Measurements from ENCODE around the gene TRIM8. TPM values are rescaled to one million over a fixed set of nuclear protein-coding genes. Genes with fewer than 3 reads are reported as not detected.
A peak's percentile ranks its signal among the peaks of the same experiment; 100 is the strongest.

The TRIM8 gene
- total RNA-seq, 1 experiment from 2014 or later: 36.3 TPM

DNA sequence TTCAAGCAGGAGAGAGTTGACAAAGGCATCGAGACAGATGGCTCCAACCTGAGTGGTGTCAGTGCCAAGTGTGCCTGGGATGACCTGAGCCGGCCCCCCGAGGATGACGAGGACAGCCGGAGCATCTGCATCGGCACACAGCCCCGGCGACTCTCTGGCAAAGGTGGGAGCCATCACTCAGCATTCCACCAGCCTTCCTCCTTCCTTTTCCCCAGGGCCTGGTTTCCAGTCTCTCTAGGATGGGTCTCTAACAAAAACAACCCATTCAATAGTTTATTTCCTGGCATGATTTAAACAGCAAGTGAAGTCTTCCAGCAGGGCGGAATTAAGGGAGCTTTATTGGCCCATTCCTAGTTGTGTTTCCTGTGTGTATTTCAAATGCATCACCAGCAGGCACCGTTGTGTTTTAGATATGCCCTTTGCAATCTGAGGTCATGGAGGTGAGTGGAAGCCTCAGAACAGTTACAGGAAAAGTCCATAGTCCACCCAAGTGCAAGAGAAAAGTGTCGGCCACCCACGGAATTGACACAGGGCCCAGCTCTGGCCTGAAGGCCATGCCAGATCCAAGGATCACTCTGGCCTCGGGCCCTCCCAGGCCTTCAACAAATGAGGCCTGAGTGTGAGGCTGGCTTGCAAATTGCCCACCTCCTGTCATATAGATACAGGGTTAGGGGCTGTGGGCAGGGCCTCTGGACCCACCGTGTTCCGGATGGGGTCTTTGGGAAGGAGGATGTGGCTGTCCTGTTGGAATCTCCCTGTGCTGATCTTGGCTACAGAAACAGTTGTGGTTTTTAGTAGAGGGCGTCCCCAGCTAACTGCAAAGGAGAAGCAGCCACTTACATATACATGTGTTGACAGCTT is 46.9 kb upstream of the TRIM8 start:
- no peak overlapping the region for H3K27ac Mint-ChIP-seq
- POLR2A ChIA-PET: no interaction called here
- TF ChIP-seq GABPB1 (CRISPR knock-in tag; IDR thresholded peaks at IDR 0.05): peak; percentile 57
- TF ChIP-seq, protein P1, sequence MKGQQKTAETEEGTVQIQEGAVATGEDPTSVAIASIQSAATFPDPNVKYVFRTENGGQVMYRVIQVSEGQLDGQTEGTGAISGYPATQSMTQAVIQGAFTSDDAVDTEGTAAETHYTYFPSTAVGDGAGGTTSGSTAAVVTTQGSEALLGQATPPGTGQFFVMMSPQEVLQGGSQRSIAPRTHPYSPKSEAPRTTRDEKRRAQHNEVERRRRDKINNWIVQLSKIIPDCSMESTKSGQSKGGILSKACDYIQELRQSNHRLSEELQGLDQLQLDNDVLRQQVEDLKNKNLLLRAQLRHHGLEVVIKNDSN (CRISPR knock-in tag; IDR thresholded peaks at IDR 0.05): no peak
- H3K9me3 Mint-ChIP-seq: no peaks in the 10 kb centered on the region
- H3K27me3 Mint-ChIP-seq (ENCODE audit: low read depth): no peaks in the 10 kb centered on the region
- ATAC-seq (no peak), DNase-seq (ENCODE audit: low spot score) (no peak)
- H3K36me3 Mint-ChIP-seq: no peaks in the 10 kb centered on the region
- CTCF ChIA-PET: interaction anchor here (0.6 to 2.9 kb wide), 23 partner anchors 10 to 428 kb away, joined by 3 to 26 read pairs (median 4); partner anchors contain the start of genes ACTR1A and SUFU
- peaks cover 16% of the 10 kb centered on the region for H3K4me1 Mint-ChIP-seq
- H3K4me3 Mint-ChIP-seq: no peak overlapping the region

DNA sequence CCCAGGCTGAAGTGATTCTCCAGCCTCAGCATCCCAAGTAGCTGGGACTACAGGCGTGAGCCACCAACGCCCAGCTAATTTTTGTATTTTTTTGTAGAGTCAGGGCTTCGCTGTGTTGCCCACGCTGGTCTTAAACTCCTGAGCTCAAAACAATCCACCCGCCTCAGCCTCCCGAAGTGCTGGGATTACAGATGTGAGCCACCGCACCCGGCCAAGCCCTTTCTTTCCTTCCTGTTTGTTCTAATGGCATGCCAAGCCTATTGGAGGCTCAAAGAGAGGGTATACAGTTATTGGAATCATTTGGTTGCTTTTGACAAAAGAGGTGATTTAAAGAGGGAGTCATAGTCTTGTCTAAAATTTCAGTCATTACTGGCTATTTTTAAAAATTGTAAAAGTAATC is 46.0 kb upstream of the TRIM8 start:
- DNase-seq (ENCODE audit: low spot score): no peak
- Mint-ChIP-seq H3K4me1 (peaks cover 16% of the 10 kb centered on the region), H3K27ac (no peak overlapping the region), H3K4me3 (no peak overlapping the region), H3K36me3 (no peaks in the 10 kb centered on the region), H3K9me3 (no peaks in the 10 kb centered on the region), H3K27me3 (ENCODE audit: low read depth) (no peaks in the 10 kb centered on the region)
- ChIA-PET CTCF (interaction anchor here (2.1 kb wide), 1 partner anchor 14 kb away, joined by 6 read pairs; no protein-coding TSS in a partner anchor), POLR2A (no interaction called here)
- ATAC-seq: no peak
- TF ChIP-seq CBFB (CRISPR knock-in tag; IDR thresholded peaks at IDR 0.05; ENCODE audit: low read depth) (no peak), ZNF396 (CRISPR knock-in tag; IDR thresholded peaks at IDR 0.05; ENCODE audit: borderline replicate concordance) (no peak), NFYB (CRISPR knock-in tag; conservative IDR thresholded peaks at IDR 0.05; ENCODE audit: low read depth) (no peak), SP1 (CRISPR knock-in tag; conservative IDR thresholded peaks at IDR 0.05) (no peak), TEAD1 (CRISPR knock-in tag; IDR thresholded peaks at IDR 0.05) (no peak), TEAD4 (CRISPR knock-in tag; IDR thresholded peaks at IDR 0.05) (no peak), AFF4 (CRISPR knock-in tag; IDR thresholded peaks at IDR 0.05; ENCODE audit: borderline replicate concordance) (no peak), CDX4 (CRISPR knock-in tag; IDR thresholded peaks at IDR 0.05; ENCODE audit: borderline replicate concordance) (no peak), ZNF138 (CRISPR knock-in tag; conservative IDR thresholded peaks at IDR 0.05) (no peak)
- TF ChIP-seq, protein P2, sequence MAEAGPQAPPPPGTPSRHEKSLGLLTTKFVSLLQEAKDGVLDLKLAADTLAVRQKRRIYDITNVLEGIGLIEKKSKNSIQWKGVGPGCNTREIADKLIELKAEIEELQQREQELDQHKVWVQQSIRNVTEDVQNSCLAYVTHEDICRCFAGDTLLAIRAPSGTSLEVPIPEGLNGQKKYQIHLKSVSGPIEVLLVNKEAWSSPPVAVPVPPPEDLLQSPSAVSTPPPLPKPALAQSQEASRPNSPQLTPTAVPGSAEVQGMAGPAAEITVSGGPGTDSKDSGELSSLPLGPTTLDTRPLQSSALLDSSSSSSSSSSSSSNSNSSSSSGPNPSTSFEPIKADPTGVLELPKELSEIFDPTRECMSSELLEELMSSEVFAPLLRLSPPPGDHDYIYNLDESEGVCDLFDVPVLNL (CRISPR knock-in tag; IDR thresholded peaks at IDR 0.05; ENCODE audit: borderline replicate concordance, low read depth): no peak

DNA sequence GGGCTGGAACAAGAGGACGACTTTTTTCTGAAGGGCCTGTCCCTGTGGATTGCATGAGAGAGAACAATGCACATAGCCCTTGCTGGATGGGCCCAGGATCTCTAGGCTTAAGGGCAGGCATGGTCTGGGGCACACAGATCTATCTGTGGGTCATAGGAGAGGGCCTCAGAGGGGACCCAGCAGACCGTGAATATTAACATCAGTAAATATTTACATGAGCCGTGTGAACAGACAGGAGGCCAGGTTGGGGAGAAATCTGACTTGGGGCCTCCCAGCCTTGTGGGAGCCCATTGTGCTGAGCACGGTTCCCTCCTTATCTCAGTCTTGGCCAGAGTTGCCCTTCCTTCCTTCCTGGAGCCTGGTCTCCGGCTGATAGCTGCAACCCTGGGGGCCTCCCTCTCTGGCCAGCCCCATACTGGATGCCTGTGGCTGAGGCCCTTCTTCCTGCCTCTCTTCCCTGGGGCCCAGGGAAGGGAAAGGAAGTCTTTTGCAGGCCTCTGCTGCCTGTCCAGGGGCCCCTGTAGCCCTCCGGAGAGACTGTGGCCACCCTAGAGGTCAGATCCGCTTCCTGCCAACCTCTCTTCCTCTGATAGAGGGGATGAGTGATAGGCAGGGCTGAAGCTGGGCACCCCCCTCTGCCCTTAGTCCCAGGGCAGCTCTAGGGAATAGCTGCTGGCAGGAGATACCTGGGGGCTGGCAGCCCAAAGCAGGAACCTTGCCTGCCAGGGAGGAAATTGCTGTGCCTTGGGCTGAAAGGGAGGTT is 44.5 kb upstream of the TRIM8 start:
- ATAC-seq: no peak
- H3K4me3 Mint-ChIP-seq: no peak overlapping the region
- no peak for DNase-seq (ENCODE audit: low spot score)
- H3K9me3 Mint-ChIP-seq: no peaks in the 10 kb centered on the region
- ChIA-PET POLR2A (no interaction called here), CTCF (interaction anchor here (1.0 to 2.1 kb wide), 2 partner anchors 15 to 16 kb away, joined by 4 to 6 read pairs; no protein-coding TSS in a partner anchor)
- peaks cover 16% of the 10 kb centered on the region for H3K4me1 Mint-ChIP-seq
- no peaks in the 10 kb centered on the region for H3K27me3 Mint-ChIP-seq (ENCODE audit: low read depth)
- no peak overlapping the region for H3K27ac Mint-ChIP-seq
- no peaks in the 10 kb centered on the region for H3K36me3 Mint-ChIP-seq
- TF ChIP-seq IRF2 (CRISPR knock-in tag; IDR thresholded peaks at IDR 0.05; ENCODE audit: borderline replicate concordance, low read depth) (no peak), NR1H2 (CRISPR knock-in tag; IDR thresholded peaks at IDR 0.05) (no peak), SP1 (CRISPR knock-in tag; conservative IDR thresholded peaks at IDR 0.05) (no peak), CREB1 (CRISPR knock-in tag; IDR thresholded peaks at IDR 0.05) (no peak), ELF4 (CRISPR knock-in tag; IDR thresholded peaks at IDR 0.05; ENCODE audit: low read depth) (no peak), ZBTB43 (CRISPR knock-in tag; IDR thresholded peaks at IDR 0.05) (no peak), ZNF317 (CRISPR knock-in tag; IDR thresholded peaks at IDR 0.05; ENCODE audit: borderline replicate concordance, low read depth) (no peak), ESRRA (CRISPR knock-in tag; IDR thresholded peaks at IDR 0.05; ENCODE audit: borderline replicate concordance) (no peak), TEAD4 (CRISPR knock-in tag; IDR thresholded peaks at IDR 0.05) (no peak)
- TF ChIP-seq, protein P3, sequence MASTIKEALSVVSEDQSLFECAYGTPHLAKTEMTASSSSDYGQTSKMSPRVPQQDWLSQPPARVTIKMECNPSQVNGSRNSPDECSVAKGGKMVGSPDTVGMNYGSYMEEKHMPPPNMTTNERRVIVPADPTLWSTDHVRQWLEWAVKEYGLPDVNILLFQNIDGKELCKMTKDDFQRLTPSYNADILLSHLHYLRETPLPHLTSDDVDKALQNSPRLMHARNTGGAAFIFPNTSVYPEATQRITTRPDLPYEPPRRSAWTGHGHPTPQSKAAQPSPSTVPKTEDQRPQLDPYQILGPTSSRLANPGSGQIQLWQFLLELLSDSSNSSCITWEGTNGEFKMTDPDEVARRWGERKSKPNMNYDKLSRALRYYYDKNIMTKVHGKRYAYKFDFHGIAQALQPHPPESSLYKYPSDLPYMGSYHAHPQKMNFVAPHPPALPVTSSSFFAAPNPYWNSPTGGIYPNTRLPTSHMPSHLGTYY (CRISPR knock-in tag; IDR thresholded peaks at IDR 0.05): no peak

Data from WTC11 (cell line).